GM21717 (cell line): ENCODE measurements around the gene TBC1D16.

Source experiments
- ATAC-seq: cut with Tn5 transposase; IDR thresholded peaks from one replicate; pipeline ENCODE4 v1.9.1; 2021; ENCODE audit warnings: mild to moderate bottlenecking, moderate library complexity; ENCODE audit not compliant: unreplicated experiment

The TBC1D16 gene

GRCh38 chr17:79930877-79931816 is 104.5 kb downstream of the TBC1D16 start:
- no peak for ATAC-seq

GRCh38 chr17:79930062-79930876 is 105.4 kb downstream of the TBC1D16 start:
- no peak for ATAC-seq

- ATAC-seq = no peak
Observed at GRCh38 chr17:79929257-79930061, 106.2 kb downstream of the TBC1D16 start.

GRCh38 chr17:79928502-79929256 is 107.0 kb downstream of the TBC1D16 start:
- no peak for ATAC-seq

GRCh38 chr17:79927688-79928501 is 107.8 kb downstream of the TBC1D16 start:
- no peak for ATAC-seq

- no peak for ATAC-seq
Observed at GRCh38 chr17:79927136-79927661, 108.5 kb downstream of the TBC1D16 start.

- no peak for ATAC-seq
Observed at GRCh38 chr17:79926605-79927135, 109.0 kb downstream of the TBC1D16 start.

GRCh38 chr17:79926142-79926604 is 109.5 kb downstream of the TBC1D16 start:
- no peak for ATAC-seq

GRCh38 chr17:79925242-79925957 is 110.3 kb downstream of the TBC1D16 start:
- ATAC-seq = no peak

- ATAC-seq = no peak
Observed at GRCh38 chr17:79924639-79924976, 111.1 kb downstream of the TBC1D16 start.

GRCh38 chr17:79923974-79924638 is 111.6 kb downstream of the TBC1D16 start:
- ATAC-seq = no peak

- no peak for ATAC-seq
Observed at GRCh38 chr17:79922798-79923197, 112.9 kb downstream of the TBC1D16 start.

GRCh38 chr17:79922116-79922601 is 113.5 kb downstream of the TBC1D16 start:
- no peak for ATAC-seq

- ATAC-seq = no peak
Observed at GRCh38 chr17:79921411-79922115, 114.1 kb downstream of the TBC1D16 start.

GRCh38 chr17:79920751-79921410 is 114.8 kb downstream of the TBC1D16 start:
- no peak for ATAC-seq
